SKM-1 treated with dmso at 0.1 percent for 144 hours (cell line): ENCODE results near the gene NMNAT1.
"Not testable (repeated sequence)": the region's sequence is repeated elsewhere in the genome, so short reads cannot be mapped to it uniquely, and the experiment has no call there.

ENCODE experiments used
- DNase-seq: peaks from one replicate; lab custom pipeline; 2025; ENCODE audit not compliant: unreplicated experiment; lab: John Stamatoyannopoulos, UW

NMNAT1 gene

DNA sequence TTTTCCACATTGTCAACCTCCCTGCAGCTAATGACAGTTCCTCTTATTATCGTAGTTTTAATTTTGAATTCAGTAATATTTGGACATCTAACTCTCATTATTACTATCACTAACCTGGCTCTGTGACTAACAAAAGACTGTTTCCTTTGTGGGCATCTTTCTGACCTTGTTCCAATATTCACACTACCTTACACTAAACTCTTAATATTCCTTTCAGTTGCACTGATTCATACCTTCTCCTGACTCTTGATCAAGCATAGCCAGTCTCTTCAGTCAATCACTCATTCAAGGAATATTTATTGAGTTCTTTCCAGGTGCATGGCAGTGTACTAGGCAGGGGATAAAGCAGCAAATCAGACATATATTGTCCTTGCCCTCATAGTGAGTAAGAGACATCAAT lies 25.4 kb upstream of the NMNAT1 start:
- no peak for DNase-seq

DNA sequence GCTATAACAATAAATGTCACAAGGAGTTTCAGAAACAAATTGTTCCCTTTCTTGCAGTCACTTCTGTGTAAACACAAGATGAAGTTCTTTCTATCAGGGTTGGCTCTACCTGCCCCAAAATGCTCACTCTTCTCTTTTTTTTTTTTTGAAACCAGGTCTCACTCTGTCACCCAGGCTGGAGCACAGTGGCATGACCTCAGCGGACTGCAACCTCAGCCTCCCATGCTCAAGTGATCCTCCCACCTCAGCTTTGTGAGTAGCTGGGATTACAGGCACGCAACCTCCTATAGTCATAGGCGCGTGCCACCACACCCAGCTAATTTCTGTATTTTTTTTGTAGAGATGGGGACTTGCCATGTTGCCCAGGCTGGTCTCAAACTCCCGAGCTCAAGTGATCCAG lies 22.7 kb upstream of the NMNAT1 start:
- DNase-seq, result no peak

DNA sequence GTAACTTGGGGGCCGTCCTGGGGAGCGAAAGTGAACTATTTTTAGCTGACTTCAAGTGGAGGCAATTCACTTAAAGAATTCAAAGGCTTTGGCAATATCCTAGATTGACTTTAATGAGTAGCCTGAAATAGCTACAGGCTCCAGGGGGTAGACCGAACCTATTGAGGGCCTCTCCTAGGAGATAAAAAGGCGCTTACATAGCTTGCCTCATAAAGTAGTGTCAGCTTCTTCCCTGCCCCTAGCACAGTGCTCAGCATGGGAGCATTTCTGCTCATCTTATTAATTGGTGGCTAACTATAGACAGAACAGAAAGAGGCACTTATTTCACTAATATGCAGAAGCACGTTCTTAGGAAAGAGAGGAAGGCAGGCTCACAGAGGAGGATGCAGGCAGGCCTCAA lies 20.9 kb upstream of the NMNAT1 start:
- no peak for DNase-seq

GRCh38 chr1:9927259-9927658 lies 16.0 kb upstream of the NMNAT1 start:
- no peak for DNase-seq

- no peak for DNase-seq
These were observed 13.6 kb upstream of the NMNAT1 start for GRCh38 chr1:9929431-9930385.

GRCh38 chr1:9942399-9942938 lies 806 bp upstream of the NMNAT1 start:
- DNase-seq, result peak; percentile 53

- no peak for DNase-seq
These were observed 3.0 kb downstream of the NMNAT1 start for GRCh38 chr1:9946315-9946714.

DNA sequence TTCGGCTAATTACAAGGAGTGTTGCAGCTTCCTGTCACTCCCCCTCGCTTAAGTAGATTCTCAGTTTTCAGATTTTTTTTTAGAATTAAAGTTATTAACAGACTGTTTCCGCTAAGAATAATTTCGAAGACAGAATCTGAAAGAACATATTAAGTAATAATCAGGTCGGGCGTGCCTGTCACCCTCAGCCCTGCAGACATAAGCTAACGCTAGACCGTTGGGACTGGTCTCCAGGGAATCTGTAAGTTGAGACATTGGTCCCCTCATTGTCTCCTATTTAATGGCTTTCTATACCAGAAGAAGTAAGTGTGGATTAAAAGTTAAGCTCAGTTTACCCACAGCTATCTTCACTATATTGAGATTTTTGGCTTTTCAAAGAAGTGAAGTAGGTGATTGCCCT lies 14.5 kb downstream of the NMNAT1 start:
- no peak for DNase-seq

- DNase-seq, result no peak
These were observed 16.7 kb downstream of the NMNAT1 start for GRCh38 chr1:9960011-9960410.

GRCh38 chr1:9960706-9961562 lies 17.7 kb downstream of the NMNAT1 start:
- no peak for DNase-seq

GRCh38 chr1:9984253-9984652 lies 41.0 kb downstream of the NMNAT1 start:
- no peak for DNase-seq

DNA sequence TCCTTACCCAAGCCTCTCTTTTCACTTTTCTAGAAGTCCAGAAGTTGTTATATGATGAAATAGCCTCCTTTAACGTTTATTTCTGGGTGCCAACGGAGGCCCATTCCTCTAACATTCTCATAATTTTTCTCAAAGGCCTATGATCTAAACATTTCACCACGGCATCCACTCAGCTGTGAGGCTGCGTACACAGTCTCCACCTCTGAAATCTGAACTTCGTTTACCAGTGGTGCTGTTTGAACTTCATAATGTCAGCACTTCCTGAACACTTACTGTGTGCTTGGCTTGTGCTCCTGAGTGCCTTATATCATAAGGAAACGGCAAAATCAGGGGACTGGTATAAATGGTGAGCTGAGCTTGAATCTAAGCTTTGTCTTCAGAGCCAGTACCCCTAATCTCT lies 41.7 kb downstream of the NMNAT1 start:
- no peak for DNase-seq

DNA sequence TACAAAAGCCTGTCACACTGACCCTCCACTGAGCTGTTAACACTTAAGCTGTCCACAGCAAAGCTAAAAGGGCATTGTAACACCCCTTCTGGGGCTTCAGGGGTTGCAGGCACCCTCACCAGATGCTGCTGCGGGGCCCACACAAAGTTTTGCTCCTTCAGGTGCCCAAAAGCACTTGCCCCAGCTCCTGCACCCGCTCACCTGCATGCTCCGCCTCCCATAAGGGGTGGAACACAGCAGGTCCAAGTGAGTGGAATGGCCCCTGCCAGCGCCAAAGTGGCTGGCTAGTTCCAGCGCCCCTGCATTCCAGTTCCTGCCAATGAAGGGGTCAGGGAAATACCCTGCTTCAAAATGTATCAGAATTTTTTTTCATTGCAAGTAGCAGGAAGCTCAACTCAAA lies 46.5 kb downstream of the NMNAT1 start:
- DNase-seq, result no peak

- peak; percentile 35 for DNase-seq
These were observed 47.7 kb downstream of the NMNAT1 start for GRCh38 chr1:9990944-9991343.

GRCh38 chr1:9992910-9993309 lies 49.6 kb downstream of the NMNAT1 start:
- no peak for DNase-seq

- no peak for DNase-seq
These were observed 50.3 kb downstream of the NMNAT1 start for GRCh38 chr1:9993561-9994075.

DNA sequence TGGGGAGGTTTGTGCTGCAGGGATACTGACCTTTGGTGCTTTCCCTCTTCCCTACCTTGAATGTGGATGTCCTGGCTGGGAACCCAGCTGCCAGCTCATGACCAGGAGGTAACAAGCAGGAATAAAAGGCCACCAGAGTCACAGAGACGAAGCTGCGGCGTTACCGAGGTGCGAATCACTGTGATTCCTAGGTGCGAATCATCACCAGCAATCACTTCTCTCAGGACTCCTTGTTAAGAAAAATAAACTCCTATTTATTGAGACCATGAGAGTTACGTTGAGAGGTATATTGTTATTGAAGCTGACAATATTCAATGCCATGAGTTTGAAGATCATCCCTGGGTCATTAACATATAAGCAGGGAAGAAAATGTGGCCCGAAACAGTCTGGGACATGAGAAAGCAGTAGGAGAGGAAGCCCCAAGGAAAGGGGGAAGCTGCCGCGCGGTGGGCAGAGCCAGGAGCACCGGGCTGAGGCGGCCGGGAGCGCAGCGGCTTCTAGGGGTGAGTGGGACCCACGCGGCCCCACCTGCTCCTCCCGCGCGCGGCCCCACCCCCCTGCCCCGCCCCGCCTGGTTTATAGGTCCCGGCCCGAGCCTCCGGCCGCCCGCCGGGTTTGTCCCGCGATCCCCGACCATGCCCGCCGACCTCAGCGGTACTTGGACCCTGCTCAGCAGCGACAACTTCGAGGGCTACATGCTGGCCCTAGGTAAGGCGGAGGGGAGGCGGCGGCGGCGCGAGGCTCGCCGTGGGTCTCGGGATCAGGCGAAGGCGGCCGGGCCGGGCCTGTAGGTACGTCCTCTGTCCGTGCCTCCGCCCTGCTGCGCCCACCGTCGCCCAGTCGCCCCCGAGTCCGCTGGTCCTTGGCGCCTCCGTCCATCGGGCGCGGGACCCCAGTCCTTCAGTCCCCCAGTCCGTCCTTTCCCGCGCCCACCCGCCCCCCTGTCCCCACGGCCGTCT lies 53.6 kb downstream of the NMNAT1 start, which contains the start of gene RBP7:
RBP7 (plus strand) TSS at position 605 of the 959 bp plus-strand sequence; CDS start at position 636, 31 bp downstream.
- DNase-seq, result peak; percentile 36

DNA sequence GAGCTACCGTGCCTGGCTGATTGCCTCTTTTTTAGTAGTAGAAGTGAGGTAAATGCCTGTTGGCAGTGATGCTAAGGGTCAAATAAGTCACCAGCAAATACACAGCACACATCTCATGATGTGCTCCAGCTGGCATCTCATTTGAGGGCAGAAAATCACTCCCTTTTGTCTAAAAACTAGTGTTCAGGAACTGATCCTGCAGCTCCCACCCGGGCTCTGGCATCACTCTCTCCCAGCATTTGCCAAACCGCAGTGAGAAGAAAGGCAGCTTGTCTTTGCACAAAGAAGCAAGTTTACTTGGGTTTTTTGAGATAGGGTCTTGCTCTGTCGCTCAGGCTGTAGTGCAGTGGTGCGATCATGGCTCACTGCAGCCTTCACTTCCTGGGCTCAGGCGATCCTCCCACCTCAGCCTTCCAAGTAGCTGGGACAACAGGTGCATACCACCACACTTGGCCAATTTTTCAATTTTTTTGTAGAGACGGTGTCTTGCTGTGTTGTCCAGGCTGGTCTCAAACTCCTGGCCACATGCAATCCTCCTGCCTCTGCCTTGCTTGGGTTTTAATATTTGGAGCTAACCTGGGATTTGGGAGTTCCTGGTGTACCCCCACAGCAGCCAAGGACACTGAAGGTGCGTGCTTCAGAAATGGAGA lies 57.9 kb downstream of the NMNAT1 start:
- no peak for DNase-seq

- not testable (repeated sequence) for DNase-seq
These were observed 62.0 kb downstream of the NMNAT1 start for GRCh38 chr1:10005248-10005647.

- DNase-seq, result no peak
These were observed 63.9 kb downstream of the NMNAT1 start for GRCh38 chr1:10007169-10007568.
